PC-9 (cell line): ENCODE measurements around the gene GALNT1. TPM values are rescaled to one million over a fixed set of nuclear protein-coding genes. Genes with fewer than 3 reads are reported as not detected.

Experiments used
- BruUV-seq: library from RNA; stranded (reverse); fragments of 400-500 nt; replicated peaks from 2 replicates; lab custom pipeline; 2021; lab: Mats Ljungman, UMichigan
- CTCF ChIA-PET: fragments of 300-600 bp; sonication (Branson Sonifier 250); formaldehyde crosslinking; loops from one replicate; lab custom pipeline; 2022; ENCODE audit warnings: antibody characterized with exemption; lab: Charles Lee
- POLR2A ChIA-PET: fragments of 300-600 bp; sonication (Branson Sonifier 250); formaldehyde crosslinking; loops from one replicate; lab custom pipeline; 2022; ENCODE audit warnings: antibody characterized with exemption; ENCODE audit not compliant: unreplicated experiment; lab: Charles Lee
- DNase-seq, 2 experiments: peaks; one replicate each; pipeline versions ENCODE4 v3.0.0 to v3.0.0-alpha.2; 2015 to 2022; ENCODE audit warnings: mixed read lengths in 1 of 2
- H2AFZ ChIP-seq: fragments of 200-600 bp; sonication (generic); 2 replicates; pipeline ENCODE4 v1.8.1; 2017; ENCODE audit warnings: antibody characterized with exemption
- H3F3A ChIP-seq: fragments of 200-600 bp; sonication (generic); 2 replicates; pipeline ENCODE4 v1.8.1; 2017; ENCODE audit warnings: antibody characterized with exemption, mild to moderate bottlenecking, low read depth; ENCODE audit not compliant: insufficient read depth
- H3K27ac ChIP-seq: fragments of 200-600 bp; sonication (generic); 2 replicates; pipeline ENCODE4 v1.6.1; 2016; ENCODE audit warnings: mixed run types
- H3K27me3 ChIP-seq: fragments of 200-600 bp; sonication (generic); 2 replicates; pipeline ENCODE4 v1.6.1; 2016; ENCODE audit warnings: low read depth, mixed run types; ENCODE audit not compliant: insufficient read depth
- H3K36me3 ChIP-seq: fragments of 200-600 bp; sonication (generic); 2 replicates; pipeline ENCODE4 v1.6.1; 2016; ENCODE audit warnings: low read depth, mixed run types
- H3K4me1 ChIP-seq: fragments of 200-600 bp; sonication (generic); replicated peaks from 2 replicates; pipeline ENCODE4 v1.6.1; 2016; ENCODE audit warnings: mixed run types; ENCODE audit not compliant: insufficient read depth
- H3K4me2 ChIP-seq: fragments of 200-600 bp; sonication (generic); 2 replicates; pipeline ENCODE4 v1.6.1; 2017; ENCODE audit warnings: mixed run types
- H3K4me3 ChIP-seq: fragments of 200-600 bp; sonication (generic); 2 replicates; pipeline ENCODE4 v1.6.1; 2016; ENCODE audit warnings: mixed run types
- H3K79me2 ChIP-seq: fragments of 200-600 bp; sonication (generic); 2 replicates; pipeline ENCODE4 v1.6.1; 2017; ENCODE audit warnings: low read depth, mixed run types
- H3K9me2 ChIP-seq: fragments of 200-600 bp; sonication (generic); 2 replicates; pipeline ENCODE4 v1.8.1; 2017; ENCODE audit warnings: mild to moderate bottlenecking; ENCODE audit not compliant: insufficient read depth
- H3K9me3 ChIP-seq: fragments of 200-600 bp; sonication (generic); 2 replicates; pipeline ENCODE4 v1.8.1; 2016; ENCODE audit warnings: low read depth; ENCODE audit not compliant: insufficient read depth
- H4K20me1 ChIP-seq: fragments of 200-600 bp; sonication (generic); 2 replicates; pipeline ENCODE4 v1.8.1; 2017; ENCODE audit not compliant: insufficient read depth
- EZH2 ChIP-seq: fragments of 200-600 bp; sonication (generic); IDR thresholded peaks from 2 replicates; pipeline ENCODE4 v1.8.0; 2017; ENCODE audit warnings: antibody characterized with exemption, low read depth
- intact Hi-C: fragments of 100-400 bp; cut with micrococcal nuclease; formaldehyde crosslinking; loops from one replicate; pipeline ENCODE4 v1.10.0; 2022; ENCODE audit not compliant: unreplicated experiment
- total RNA-seq: library from RNA; stranded (reverse); gene quantifications from 2 replicates; pipeline ENCODE4 v1.2.3, GENCODE V29; 2021
- TF ChIP-seq, protein P1 (sequence below): fragments of 200-600 bp; sonication (generic); conservative IDR thresholded peaks from 2 replicates; pipeline ENCODE4 v1.6.1; 2017; ENCODE audit warnings: mixed run types, antibody characterized with exemption, mild to moderate bottlenecking, moderate library complexity

The GALNT1 gene
- total RNA-seq, 1 experiment from 2014 or later, result 88.9 TPM

GRCh38 chr18:35740656-35741055 lies 159.1 kb downstream of the GALNT1 start:
- Histone ChIP-seq H3K79me2 (no peaks in the 10 kb centered on the region), H4K20me1 (no peaks in the 10 kb centered on the region), H3K4me2 (no peak overlapping the region), H3K27ac (no peak overlapping the region), H3K4me1 (no peaks in the 10 kb centered on the region), H3K36me3 (no peaks in the 10 kb centered on the region), H3K4me3 (no peak overlapping the region), H2AFZ (no peak overlapping the region), H3F3A (no peaks in the 10 kb centered on the region), H3K9me2 (no peaks in the 10 kb centered on the region), H3K9me3 (no peaks in the 10 kb centered on the region), H3K27me3 (no peaks in the 10 kb centered on the region)
- no TSS peak for BruUV-seq
- TF ChIP-seq, protein P1, sequence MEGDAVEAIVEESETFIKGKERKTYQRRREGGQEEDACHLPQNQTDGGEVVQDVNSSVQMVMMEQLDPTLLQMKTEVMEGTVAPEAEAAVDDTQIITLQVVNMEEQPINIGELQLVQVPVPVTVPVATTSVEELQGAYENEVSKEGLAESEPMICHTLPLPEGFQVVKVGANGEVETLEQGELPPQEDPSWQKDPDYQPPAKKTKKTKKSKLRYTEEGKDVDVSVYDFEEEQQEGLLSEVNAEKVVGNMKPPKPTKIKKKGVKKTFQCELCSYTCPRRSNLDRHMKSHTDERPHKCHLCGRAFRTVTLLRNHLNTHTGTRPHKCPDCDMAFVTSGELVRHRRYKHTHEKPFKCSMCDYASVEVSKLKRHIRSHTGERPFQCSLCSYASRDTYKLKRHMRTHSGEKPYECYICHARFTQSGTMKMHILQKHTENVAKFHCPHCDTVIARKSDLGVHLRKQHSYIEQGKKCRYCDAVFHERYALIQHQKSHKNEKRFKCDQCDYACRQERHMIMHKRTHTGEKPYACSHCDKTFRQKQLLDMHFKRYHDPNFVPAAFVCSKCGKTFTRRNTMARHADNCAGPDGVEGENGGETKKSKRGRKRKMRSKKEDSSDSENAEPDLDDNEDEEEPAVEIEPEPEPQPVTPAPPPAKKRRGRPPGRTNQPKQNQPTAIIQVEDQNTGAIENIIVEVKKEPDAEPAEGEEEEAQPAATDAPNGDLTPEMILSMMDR, result no peak
- TF ChIP-seq EZH2, result no peak
- ChIA-PET CTCF (no interaction called here), POLR2A (no interaction called here)
- DNase-seq, result no peak
- intact Hi-C loops, result no loop called here

DNA sequence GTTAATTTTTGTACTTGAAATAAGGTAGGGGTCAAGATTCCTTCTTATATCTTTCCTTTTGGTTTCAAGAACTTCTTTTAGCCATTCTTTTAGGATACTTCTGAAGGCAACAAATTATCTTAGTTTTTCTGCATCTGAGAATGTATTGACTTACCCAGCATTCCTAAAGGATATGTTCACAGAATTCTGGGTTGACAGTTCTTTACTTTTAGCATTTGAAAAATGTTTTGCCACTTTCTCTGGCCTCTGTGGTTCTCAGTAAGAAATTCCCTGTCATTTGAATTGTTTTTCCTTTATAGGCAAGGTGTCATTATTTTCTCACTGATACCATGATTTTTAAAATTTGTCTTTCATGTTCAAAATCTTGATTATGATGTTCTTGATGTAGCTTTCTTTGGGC lies 162.4 kb downstream of the GALNT1 start:
- ChIA-PET CTCF (no interaction called here), POLR2A (no interaction called here)
- no peaks in the 10 kb centered on the region for H3K27me3 ChIP-seq
- H2AFZ ChIP-seq, result no peak overlapping the region
- TF ChIP-seq, protein P1, result no peak
- TF ChIP-seq EZH2, result no peak
- H3K36me3 ChIP-seq, result no peaks in the 10 kb centered on the region
- no peak overlapping the region for H3K4me2 ChIP-seq
- no peaks in the 10 kb centered on the region for H3K79me2 ChIP-seq
- H3K4me3 ChIP-seq, result no peak overlapping the region
- H4K20me1 ChIP-seq, result no peaks in the 10 kb centered on the region
- H3F3A ChIP-seq, result no peaks in the 10 kb centered on the region
- H3K27ac ChIP-seq, result no peak overlapping the region
- DNase-seq, result no peak
- BruUV-seq, result no TSS peak
- H3K9me3 ChIP-seq, result no peaks in the 10 kb centered on the region
- H3K9me2 ChIP-seq, result no peaks in the 10 kb centered on the region
- intact Hi-C loops, result no loop called here
- H3K4me1 ChIP-seq, result no peaks in the 10 kb centered on the region

- DNase-seq, result no peak
- H2AFZ ChIP-seq, result no peak overlapping the region
- no peaks in the 10 kb centered on the region for H3K9me2 ChIP-seq
- H3K4me1 ChIP-seq, result no peaks in the 10 kb centered on the region
- intact Hi-C loops, result no loop called here
- POLR2A ChIA-PET, result no interaction called here
- no peak overlapping the region for H3K27ac ChIP-seq
- H3K79me2 ChIP-seq, result no peaks in the 10 kb centered on the region
- H3K9me3 ChIP-seq, result no peaks in the 10 kb centered on the region
- BruUV-seq, result no TSS peak
- H3K36me3 ChIP-seq, result no peaks in the 10 kb centered on the region
- H3K4me2 ChIP-seq, result no peak overlapping the region
- CTCF ChIA-PET, result no interaction called here
- no peaks in the 10 kb centered on the region for H3F3A ChIP-seq
- H3K4me3 ChIP-seq, result no peak overlapping the region
- no peaks in the 10 kb centered on the region for H3K27me3 ChIP-seq
- TF ChIP-seq, protein P1, result no peak
- TF ChIP-seq EZH2, result no peak
- H4K20me1 ChIP-seq, result no peaks in the 10 kb centered on the region
These were observed 164.3 kb downstream of the GALNT1 start for GRCh38 chr18:35745814-35746213.
